A549 (cell line): ENCODE results near the gene MAFG. TPM values are rescaled to one million over a fixed set of nuclear protein-coding genes. Genes with fewer than 3 reads are reported as not detected.
A peak's percentile ranks its signal among the peaks of the same experiment; 100 is the strongest.

ENCODE experiments used
- ATAC-seq, 2 experiments: fragments of 200-7000 bp in 1 of 2; fragments of >200 bp in 1 of 2; cut with Nextera tagmentation in 1 of 2; cut with Tn5 transposase in 1 of 2; 3 replicates each; pipeline versions ENCODE4 v1.8.0 to v1.9.1; 2018 to 2020; ENCODE audit warnings: mild to moderate bottlenecking in 1 of 2, moderate library complexity in 1 of 2
- CTCF ChIA-PET: fragments of 300-600 bp; sonication (Branson Sonifier 250); formaldehyde crosslinking; extraction: SDS; loops from one replicate; lab custom pipeline; 2021; ENCODE audit warnings: antibody characterized with exemption, inconsistent platforms; lab: Yijun Ruan, JAX
- POLR2A ChIA-PET: fragments of 350-600 bp; formaldehyde crosslinking; extraction: SDS; loops from one replicate; lab custom pipeline; 2021; ENCODE audit warnings: antibody characterized with exemption, inconsistent platforms; lab: Yijun Ruan, JAX
- DNase-seq, 2 experiments: peaks; one replicate each; pipeline versions ENCODE4 v3.0.0 to v3.0.0-alpha.2; 2011 to 2016; ENCODE audit warnings: low read depth in 1 of 2, low spot score in 1 of 2
- FAIRE-seq: peaks from 2 replicates; lab custom pipeline; 2011; peaks lifted over from hg19 to GRCh38; lab: Jason Lieb, UNC
- H3K27ac ChIP-seq, 2 experiments: fragments of >200 bp; sonication (Bioruptor Twin); formaldehyde crosslinking; 3 replicates each; pipeline ENCODE4 v1.5.1; 2016 to 2017
- H3K4me1 ChIP-seq: fragments of >200 bp; sonication (Bioruptor Twin); formaldehyde crosslinking; 3 replicates; pipeline ENCODE4 v1.6.1; 2016
- H3K4me2 ChIP-seq: fragments of >200 bp; sonication (Bioruptor Twin); formaldehyde crosslinking; 3 replicates; pipeline ENCODE4 v1.6.1; 2016
- H3K4me3 ChIP-seq: fragments of >200 bp; sonication (Bioruptor Twin); formaldehyde crosslinking; 3 replicates; pipeline ENCODE4 v1.5.1; 2016
- H3K9me3 ChIP-seq: fragments of >200 bp; sonication (Bioruptor Twin); formaldehyde crosslinking; 3 replicates; pipeline ENCODE4 v1.6.1; 2016
- BCL3 ChIP-seq: fragments of >200 bp; sonication (Bioruptor Twin); formaldehyde crosslinking; IDR thresholded peaks from 3 replicates; pipeline ENCODE4 v1.6.1; 2016
- CEBPB ChIP-seq, 2 experiments: fragments of >200 bp in 1 of 2; sonication (Bioruptor Twin) in 1 of 2; formaldehyde crosslinking in 1 of 2; IDR thresholded peaks; 2 replicates each; pipeline ENCODE4 v1.6.1; 2012 to 2016
- CHD2 ChIP-seq: fragments of 150-350 bp; IDR thresholded peaks from 2 replicates; pipeline ENCODE4 v1.6.1; 2014; ENCODE audit warnings: low read length; ENCODE audit not compliant: partially characterized antibody
- CHD4 ChIP-seq: fragments of 200-600 bp; sonication (generic); IDR thresholded peaks from 2 replicates; pipeline ENCODE4 v1.6.1; 2016; ENCODE audit warnings: antibody characterized with exemption, mild to moderate bottlenecking, borderline replicate concordance
- E2F6 ChIP-seq: IDR thresholded peaks from 2 replicates; pipeline ENCODE4 v1.6.1; 2012; ENCODE audit warnings: low read depth, borderline replicate concordance
- EHF ChIP-seq: fragments of 250-450 bp; sonication (Bioruptor Pico); IDR thresholded peaks from 2 replicates; pipeline ENCODE4 v1.5.0; 2020; ENCODE audit warnings: mild to moderate bottlenecking
- ELK1 ChIP-seq: fragments of 150-350 bp; IDR thresholded peaks from 2 replicates; pipeline ENCODE4 v1.6.1; 2014; ENCODE audit warnings: low read depth, mild to moderate bottlenecking, low read length
- FOSB ChIP-seq: fragments of 250-450 bp; sonication (Bioruptor Pico); IDR thresholded peaks from 2 replicates; pipeline ENCODE4 v1.5.0; 2020; ENCODE audit warnings: mild to moderate bottlenecking, moderate library complexity
- FOXS1 ChIP-seq: fragments of 250-450 bp; sonication (Bioruptor Pico); IDR thresholded peaks from 2 replicates; pipeline ENCODE4 v1.5.0; 2020; ENCODE audit warnings: mild to moderate bottlenecking, moderate library complexity
- HOXB13 ChIP-seq: fragments of 250-450 bp; sonication (Bioruptor Pico); IDR thresholded peaks from 2 replicates; pipeline ENCODE4 v1.5.0; 2020; ENCODE audit warnings: low read depth, mild to moderate bottlenecking, moderate library complexity
- HOXB5 ChIP-seq: fragments of 250-450 bp; sonication (Bioruptor Pico); IDR thresholded peaks from 2 replicates; pipeline ENCODE4 v1.5.0; 2020; ENCODE audit warnings: mild to moderate bottlenecking, moderate library complexity
- MYC ChIP-seq: IDR thresholded peaks from 2 replicates; pipeline ENCODE4 v1.6.1; 2012; ENCODE audit warnings: mild to moderate bottlenecking, inconsistent platforms, low read length, improper control_type of control experiment, borderline replicate concordance
- NR3C1 ChIP-seq: fragments of >200 bp; sonication (Bioruptor Twin); formaldehyde crosslinking; IDR thresholded peaks from 3 replicates; pipeline ENCODE4 v1.6.1; 2017
- PHF8 ChIP-seq: fragments of 200-600 bp; sonication (generic); IDR thresholded peaks from 2 replicates; pipeline ENCODE4 v1.6.1; 2016; ENCODE audit warnings: low read depth, mild to moderate bottlenecking, antibody characterized with exemption, moderate library complexity, borderline replicate concordance
- POLR2A ChIP-seq: IDR thresholded peaks from 2 replicates; pipeline ENCODE4 v1.6.1; 2012; ENCODE audit warnings: mild to moderate bottlenecking, low read length
- RAD21 ChIP-seq, 2 experiments: fragments of >200 bp in 1 of 2; sonication (Bioruptor Twin) in 1 of 2; formaldehyde crosslinking in 1 of 2; IDR thresholded peaks in 1 of 2; conservative IDR thresholded peaks in 1 of 2; 2 replicates in 1 of 2; 3 replicates in 1 of 2; pipeline ENCODE4 v1.6.1; 2012 to 2018; ENCODE audit warnings: inconsistent platforms in 1 of 2
- RARB ChIP-seq: fragments of 250-450 bp; sonication (Bioruptor Pico); IDR thresholded peaks from 2 replicates; pipeline ENCODE4 v1.8.0; 2021; ENCODE audit warnings: mild to moderate bottlenecking, moderate library complexity
- RCOR1 ChIP-seq: fragments of 150-350 bp; IDR thresholded peaks from 2 replicates; pipeline ENCODE4 v1.6.1; 2014; ENCODE audit warnings: antibody characterized with exemption, low read length, low read depth
- REST ChIP-seq: fragments of 200-600 bp; sonication (generic); IDR thresholded peaks from 2 replicates; pipeline ENCODE4 v1.6.1; 2016; ENCODE audit warnings: antibody characterized with exemption, mild to moderate bottlenecking, moderate library complexity
- USF2 ChIP-seq: fragments of 450-650 bp; IDR thresholded peaks from 2 replicates; pipeline ENCODE4 v1.6.1; 2014; ENCODE audit warnings: antibody characterized with exemption
- WGBS: methylation state at CpG from one replicate; pipeline ENCODE4 v1.1.6; 2017; ENCODE audit errors: missing lambda C conversion rate; 5-methylcytosine and 5-hydroxymethylcytosine counted together
- polyA plus RNA-seq, 4 experiments: library from polyadenylated mRNA; depleted of rRNA in 3 of 4; stranded (reverse); fragments of >200 nt; fragmentation: RNase III in 1 of 4; extraction: RNeasy Plus Mini Kit Qiagen cat#74134 plus additional on column Dnase treatment in 1 of 4; gene quantifications; 2 replicates in 3 of 4; 3 replicates in 1 of 4; pipeline ENCODE4 v1.2.3, GENCODE V29; 2011 to 2017
- TF ChIP-seq, protein P1 (sequence below): fragments of >200 bp; sonication (Bioruptor Twin); formaldehyde crosslinking; IDR thresholded peaks from 2 replicates; pipeline ENCODE4 v1.6.1; 2016

MAFG gene
- polyA plus RNA-seq, 2 of the 4 experiments (the other 2 are of a cell fraction) = 47.9 to 57.9 TPM

DNA sequence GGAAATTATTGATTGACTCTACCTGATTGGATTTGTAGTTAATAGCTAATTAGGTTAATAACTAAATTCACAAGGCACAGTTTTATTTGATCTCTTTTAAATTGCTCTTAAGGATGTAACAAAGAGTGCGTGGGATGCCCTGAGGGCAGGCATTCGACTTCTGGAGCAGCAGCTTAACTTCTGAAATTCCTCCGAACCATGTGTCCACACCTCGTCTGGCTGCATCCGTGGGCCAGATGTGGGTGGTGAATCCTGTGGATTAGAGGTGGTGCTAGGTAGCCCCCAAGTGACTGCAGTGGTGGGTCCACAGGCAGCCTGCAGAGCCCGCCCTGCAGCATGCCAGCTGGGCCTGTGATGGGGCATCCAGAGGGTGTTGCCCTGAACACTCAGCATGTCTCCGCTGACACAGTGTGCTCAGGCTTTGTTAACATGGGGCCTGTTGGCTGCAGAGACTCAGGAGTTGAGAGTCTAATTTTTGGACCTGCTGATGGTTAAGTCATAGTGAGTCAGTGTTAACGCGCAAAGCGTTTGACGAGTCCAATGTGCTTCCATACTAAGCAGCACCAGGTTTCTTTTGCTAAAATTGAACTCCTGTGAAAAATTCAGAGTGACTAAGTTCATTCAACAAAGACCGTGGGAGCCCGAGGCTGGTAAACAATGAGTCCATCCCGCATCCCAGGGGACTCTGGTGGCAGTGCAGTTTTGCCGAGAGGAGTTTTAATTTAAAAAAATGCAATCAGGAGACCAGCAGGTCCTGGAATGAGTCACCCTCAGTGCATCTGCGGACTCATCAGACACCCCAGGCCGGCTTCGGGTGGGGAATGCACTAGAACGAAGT lies 29.3 kb downstream of the MAFG start (continued):
- TF ChIP-seq RAD21 (conservative IDR thresholded peaks at IDR 0.05 in 1 of 2, IDR thresholded peaks at IDR 0.05 in 1 of 2) (0 out of 5 replicates have a peak, but pooled peaks of 1 of the 2 experiments have one; percentile 13), RARB (CRISPR knock-in tag) (no peak), FOXS1 (CRISPR knock-in tag) (peak; percentile 28; the same call in 1 of the 2 replicates), RCOR1 (no peak), EHF (CRISPR knock-in tag) (no peak), BCL3 (no peak), MYC (no peak; the same call in 1 of the 2 replicates), ELK1 (no peak)

GRCh38 chr17:81895400-81895799 lies 32.1 kb downstream of the MAFG start:
- FAIRE-seq = no peak
- no peak for DNase-seq
- WGBS = 91% methylated on average over 11 of the region's 11 CpGs
- no peak for ATAC-seq
- ChIA-PET CTCF (no interaction called here), POLR2A (no interaction called here)
- TF ChIP-seq CEBPB (IDR thresholded peaks at IDR 0.05) (no peak), FOSB (CRISPR knock-in tag) (no peak), NR3C1 (no peak), POLR2A (no peak), HOXB13 (CRISPR knock-in tag) (no peak), CHD2 (no peak), ELK1 (no peak), RCOR1 (no peak), PHF8 (no peak), REST (no peak), HOXB5 (CRISPR knock-in tag) (no peak), E2F6 (no peak), USF2 (no peak), RARB (CRISPR knock-in tag) (no peak), CHD4 (no peak), BCL3 (no peak), MYC (no peak)
- TF ChIP-seq, protein P1, sequence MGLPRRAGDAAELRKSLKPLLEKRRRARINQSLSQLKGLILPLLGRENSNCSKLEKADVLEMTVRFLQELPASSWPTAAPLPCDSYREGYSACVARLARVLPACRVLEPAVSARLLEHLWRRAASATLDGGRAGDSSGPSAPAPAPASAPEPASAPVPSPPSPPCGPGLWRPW = no peak
- no peaks in the 10 kb centered on the region for H3K9me3 ChIP-seq
- peaks cover 42% of the 10 kb centered on the region for H3K4me1 ChIP-seq
- H3K4me2 ChIP-seq = no peak overlapping the region
- H3K4me3 ChIP-seq = no peak overlapping the region
- H3K27ac ChIP-seq = no peak overlapping the region
